Fibroblast of lung (primary cell): ENCODE data around the gene THOP1.

Source experiments
- EZH2 ChIP-seq: IDR thresholded peaks from 2 replicates; pipeline ENCODE4 v1.5.1; 2012; ENCODE audit warnings: low read length, control low read depth, mild to moderate bottlenecking; ENCODE audit errors: missing control alignments
- TF ChIP-seq, protein P1 (sequence below), 2 donors: IDR thresholded peaks in 1 of 2; conservative IDR thresholded peaks in 1 of 2; 1 replicate in 1 of 2; 2 replicates in 1 of 2; pipeline ENCODE4 v1.5.1; 2011 to 2012; ENCODE audit warnings: low read length in 2 of 2, control low read depth in 1 of 2, inconsistent platforms in 1 of 2, low read depth in 1 of 2, mild to moderate bottlenecking in 1 of 2

DNA sequence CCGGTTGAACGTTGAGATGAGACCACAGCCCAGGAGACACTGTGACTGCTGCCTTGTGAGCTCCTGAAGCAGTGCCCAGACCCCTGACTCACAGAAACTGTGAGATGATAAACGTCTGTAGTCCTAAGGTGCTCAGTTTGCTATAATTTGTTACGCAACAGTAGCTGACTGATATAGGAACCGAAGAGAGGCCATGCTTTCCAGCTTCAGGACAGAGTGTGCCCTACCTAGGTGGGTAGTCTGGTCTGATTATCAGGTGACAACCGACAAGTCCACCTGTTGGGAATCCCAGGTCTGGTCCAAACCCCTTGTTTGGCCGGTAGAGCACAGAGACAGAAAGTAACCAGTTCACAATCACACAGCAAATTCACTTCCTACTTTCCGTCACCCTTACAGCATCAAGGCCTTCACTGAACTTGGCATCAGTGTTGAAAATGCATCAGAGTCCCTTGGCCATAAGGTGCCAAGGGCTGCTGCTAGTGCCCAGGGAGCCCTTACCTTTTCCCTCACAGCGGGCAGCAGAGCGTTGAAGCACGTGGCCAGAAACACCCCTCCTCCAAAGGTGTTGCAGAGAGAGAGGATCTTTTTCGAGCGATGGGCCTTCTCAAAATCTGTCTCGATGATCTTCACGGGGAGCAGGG, 48.6 kb upstream of the THOP1 start:
- no peak for TF ChIP-seq EZH2
- TF ChIP-seq, protein P1, sequence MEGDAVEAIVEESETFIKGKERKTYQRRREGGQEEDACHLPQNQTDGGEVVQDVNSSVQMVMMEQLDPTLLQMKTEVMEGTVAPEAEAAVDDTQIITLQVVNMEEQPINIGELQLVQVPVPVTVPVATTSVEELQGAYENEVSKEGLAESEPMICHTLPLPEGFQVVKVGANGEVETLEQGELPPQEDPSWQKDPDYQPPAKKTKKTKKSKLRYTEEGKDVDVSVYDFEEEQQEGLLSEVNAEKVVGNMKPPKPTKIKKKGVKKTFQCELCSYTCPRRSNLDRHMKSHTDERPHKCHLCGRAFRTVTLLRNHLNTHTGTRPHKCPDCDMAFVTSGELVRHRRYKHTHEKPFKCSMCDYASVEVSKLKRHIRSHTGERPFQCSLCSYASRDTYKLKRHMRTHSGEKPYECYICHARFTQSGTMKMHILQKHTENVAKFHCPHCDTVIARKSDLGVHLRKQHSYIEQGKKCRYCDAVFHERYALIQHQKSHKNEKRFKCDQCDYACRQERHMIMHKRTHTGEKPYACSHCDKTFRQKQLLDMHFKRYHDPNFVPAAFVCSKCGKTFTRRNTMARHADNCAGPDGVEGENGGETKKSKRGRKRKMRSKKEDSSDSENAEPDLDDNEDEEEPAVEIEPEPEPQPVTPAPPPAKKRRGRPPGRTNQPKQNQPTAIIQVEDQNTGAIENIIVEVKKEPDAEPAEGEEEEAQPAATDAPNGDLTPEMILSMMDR (conservative IDR thresholded peaks at IDR 0.05 in 1 of 2, IDR thresholded peaks at IDR 0.05 in 1 of 2; ENCODE audit: low read depth in 1 of 2, low read length in 2 of 2) = no peak
